Smooth muscle cell (in vitro differentiated cells): ENCODE measurements around the gene AGAP1. TPM values are rescaled to one million over a fixed set of nuclear protein-coding genes. Genes with fewer than 3 reads are reported as not detected.

Source experiments
- DNase-seq: peaks from one replicate; lab custom pipeline; 2025; ENCODE audit not compliant: unreplicated experiment; lab: John Stamatoyannopoulos, UW
- H2AFZ ChIP-seq: fragments of 200-600 bp; sonication (generic); 2 replicates; pipeline ENCODE4 v1.6.0; 2016; ENCODE audit warnings: antibody characterized with exemption, low read depth, mild to moderate bottlenecking
- H3F3A ChIP-seq: fragments of 200-600 bp; sonication (generic); 2 replicates; pipeline ENCODE4 v1.6.0; 2017; ENCODE audit warnings: antibody characterized with exemption, low read depth
- H3K27ac ChIP-seq: fragments of 200-600 bp; sonication (generic); 2 replicates; pipeline ENCODE4 v1.5.1; 2016; ENCODE audit warnings: low read depth, mild to moderate bottlenecking
- H3K27me3 ChIP-seq: fragments of 200-600 bp; sonication (generic); 2 replicates; pipeline ENCODE4 v1.6.1; 2016; ENCODE audit warnings: low read depth, mild to moderate bottlenecking
- H3K36me3 ChIP-seq: fragments of 200-600 bp; sonication (generic); 2 replicates; pipeline ENCODE4 v1.5.1; 2016; ENCODE audit warnings: low read depth
- H3K4me1 ChIP-seq: fragments of 200-600 bp; sonication (generic); 2 replicates; pipeline ENCODE4 v1.5.1; 2016; ENCODE audit warnings: low read depth
- H3K4me2 ChIP-seq: fragments of 200-600 bp; sonication (generic); 2 replicates; pipeline ENCODE4 v1.6.0; 2016; ENCODE audit warnings: mild to moderate bottlenecking
- H3K4me3 ChIP-seq: fragments of 200-600 bp; sonication (generic); 2 replicates; pipeline ENCODE4 v1.5.1; 2016; ENCODE audit warnings: mild to moderate bottlenecking
- H3K79me2 ChIP-seq: fragments of 200-600 bp; sonication (generic); 2 replicates; pipeline ENCODE4 v1.6.0; 2016; ENCODE audit warnings: low read depth, mild to moderate bottlenecking
- H3K9ac ChIP-seq: fragments of 200-600 bp; sonication (generic); 2 replicates; pipeline ENCODE4 v1.6.0; 2016; ENCODE audit warnings: low read depth
- H3K9me3 ChIP-seq: fragments of 200-600 bp; sonication (generic); replicated peaks from 2 replicates; pipeline ENCODE4 v1.5.1; 2016; ENCODE audit warnings: low read depth
- H4K20me1 ChIP-seq: fragments of 200-600 bp; sonication (generic); 2 replicates; pipeline ENCODE4 v1.6.0; 2016; ENCODE audit warnings: low read depth
- WGBS: methylation state at CpG from one replicate; pipeline ENCODE4 v1.1.7; 2016; ENCODE audit warnings: low lambda C conversion rate; 5-methylcytosine and 5-hydroxymethylcytosine counted together
- polyA plus RNA-seq: library from polyadenylated mRNA; unstranded; fragments of >200 nt; fragmentation: Nextera tagmentation; extraction: Ambion mirVana; gene quantifications from 2 replicates; pipeline ENCODE4 v1.2.1, GENCODE V29; 2016
- total RNA-seq: library from RNA; depleted of rRNA; stranded (reverse); fragments of >200 nt; gene quantifications from 2 replicates; pipeline ENCODE4 v1.2.3, GENCODE V29; 2014
- TF ChIP-seq, protein P1 (sequence below): fragments of 200-600 bp; sonication (generic); IDR thresholded peaks from 2 replicates; pipeline ENCODE4 v1.5.1; 2017; ENCODE audit warnings: borderline replicate concordance, mild to moderate bottlenecking, antibody characterized with exemption; ENCODE audit not compliant: insufficient read depth, poor library complexity, severe bottlenecking

The AGAP1 gene
- total and polyA plus RNA-seq, 2 experiments from 2014 or later, result 3.9 to 9.8 TPM

- TF ChIP-seq, protein P1, sequence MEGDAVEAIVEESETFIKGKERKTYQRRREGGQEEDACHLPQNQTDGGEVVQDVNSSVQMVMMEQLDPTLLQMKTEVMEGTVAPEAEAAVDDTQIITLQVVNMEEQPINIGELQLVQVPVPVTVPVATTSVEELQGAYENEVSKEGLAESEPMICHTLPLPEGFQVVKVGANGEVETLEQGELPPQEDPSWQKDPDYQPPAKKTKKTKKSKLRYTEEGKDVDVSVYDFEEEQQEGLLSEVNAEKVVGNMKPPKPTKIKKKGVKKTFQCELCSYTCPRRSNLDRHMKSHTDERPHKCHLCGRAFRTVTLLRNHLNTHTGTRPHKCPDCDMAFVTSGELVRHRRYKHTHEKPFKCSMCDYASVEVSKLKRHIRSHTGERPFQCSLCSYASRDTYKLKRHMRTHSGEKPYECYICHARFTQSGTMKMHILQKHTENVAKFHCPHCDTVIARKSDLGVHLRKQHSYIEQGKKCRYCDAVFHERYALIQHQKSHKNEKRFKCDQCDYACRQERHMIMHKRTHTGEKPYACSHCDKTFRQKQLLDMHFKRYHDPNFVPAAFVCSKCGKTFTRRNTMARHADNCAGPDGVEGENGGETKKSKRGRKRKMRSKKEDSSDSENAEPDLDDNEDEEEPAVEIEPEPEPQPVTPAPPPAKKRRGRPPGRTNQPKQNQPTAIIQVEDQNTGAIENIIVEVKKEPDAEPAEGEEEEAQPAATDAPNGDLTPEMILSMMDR, result no peak
- H3K27ac ChIP-seq, result no peak overlapping the region
- no peaks in the 10 kb centered on the region for H3K9me3 ChIP-seq
- H3K4me3 ChIP-seq, result no peak overlapping the region
- no peak overlapping the region for H3K9ac ChIP-seq
- H4K20me1 ChIP-seq, result no peaks in the 10 kb centered on the region
- no peaks in the 10 kb centered on the region for H3K79me2 ChIP-seq
- H3K4me1 ChIP-seq, result peaks cover 34% of the 10 kb centered on the region
- 36% methylated on average over 32 of the region's 33 CpGs for WGBS
- no peak for DNase-seq
- peaks cover 100% of the 10 kb centered on the region for H3K27me3 ChIP-seq
- H2AFZ ChIP-seq, result no peak overlapping the region
- H3F3A ChIP-seq, result no peaks in the 10 kb centered on the region
- H3K4me2 ChIP-seq, result peak overlapping the region; percentile 97
- no peaks in the 10 kb centered on the region for H3K36me3 ChIP-seq
Measured at GRCh38 chr2:236162882-236163470, 669.1 kb downstream of the AGAP1 start.

DNA sequence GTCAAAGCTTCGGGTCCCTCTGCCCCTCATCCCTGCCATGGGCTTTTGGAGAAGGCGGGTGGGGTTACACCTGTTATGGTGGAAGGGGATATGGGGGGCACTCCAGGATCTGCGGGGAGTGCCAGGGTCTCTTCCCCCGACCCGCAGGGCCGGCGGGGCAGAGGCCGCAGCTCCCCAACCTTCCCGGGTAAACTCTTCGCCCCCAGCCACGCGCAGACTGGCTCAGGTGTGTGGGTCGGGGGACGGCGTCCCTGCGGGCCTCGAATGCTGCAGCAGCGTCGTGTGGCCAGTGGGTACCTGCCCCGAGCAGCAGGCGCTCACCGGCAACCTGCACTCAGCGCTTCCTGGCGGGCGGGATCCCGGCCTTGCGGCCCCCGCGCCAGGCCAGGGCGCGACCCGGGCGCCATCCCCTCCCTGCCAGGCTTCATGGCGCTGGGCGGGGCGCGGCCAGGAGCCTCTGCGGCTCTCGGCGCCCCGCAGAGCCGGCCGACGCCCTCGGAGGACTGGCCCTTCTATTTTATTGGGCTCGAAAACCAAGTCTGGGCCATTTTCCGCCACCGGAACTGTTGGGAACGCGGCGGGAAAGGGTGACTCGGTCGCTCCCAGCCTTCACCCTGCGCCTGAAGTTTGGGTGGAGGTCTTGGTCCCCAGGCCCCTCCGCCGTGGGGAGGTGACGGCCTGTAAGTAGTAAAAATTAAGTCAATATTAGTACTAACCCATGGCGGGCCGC is 669.8 kb downstream of the AGAP1 start:
- H3K27me3 ChIP-seq, result peaks cover 100% of the 10 kb centered on the region
- H3K9ac ChIP-seq, result no peak overlapping the region
- H4K20me1 ChIP-seq, result no peaks in the 10 kb centered on the region

GRCh38 chr2:236164201-236164924 is 670.5 kb downstream of the AGAP1 start:
- TF ChIP-seq, protein P1, result no peak
- peak overlapping the region; percentile 54 for H3K4me3 ChIP-seq
- H3K4me2 ChIP-seq, result peak overlapping the region; percentile 97
- H3K27me3 ChIP-seq, result peaks cover 100% of the 10 kb centered on the region
- peak overlapping the region; percentile 81 for H2AFZ ChIP-seq
- no peaks in the 10 kb centered on the region for H3F3A ChIP-seq
- H3K27ac ChIP-seq, result no peak overlapping the region
- peaks cover 35% of the 10 kb centered on the region for H3K4me1 ChIP-seq
- no peak overlapping the region for H3K9ac ChIP-seq
- no peaks in the 10 kb centered on the region for H3K9me3 ChIP-seq
- DNase-seq, result no peak
- 2% methylated on average over 48 of the region's 67 CpGs for WGBS
- no peaks in the 10 kb centered on the region for H3K79me2 ChIP-seq
- H4K20me1 ChIP-seq, result no peaks in the 10 kb centered on the region
- H3K36me3 ChIP-seq, result no peaks in the 10 kb centered on the region

More for the DNA sequence above, 669.8 kb downstream of the AGAP1 start:
- peaks cover 34% of the 10 kb centered on the region for H3K4me1 ChIP-seq
- H3K36me3 ChIP-seq, result no peaks in the 10 kb centered on the region
- 10% methylated on average over 52 of the region's 59 CpGs for WGBS
- H3K79me2 ChIP-seq, result no peaks in the 10 kb centered on the region
- H3F3A ChIP-seq, result no peaks in the 10 kb centered on the region
- H3K4me3 ChIP-seq, result peak overlapping the region; percentile 54
- TF ChIP-seq, protein P1, result no peak
- no peak for DNase-seq
- no peaks in the 10 kb centered on the region for H3K9me3 ChIP-seq
- H2AFZ ChIP-seq, result peak overlapping the region; percentile 81
- H3K4me2 ChIP-seq, result peak overlapping the region; percentile 97
- H3K27ac ChIP-seq, result no peak overlapping the region
